Esophagus muscularis mucosa (tissue), 4 donors: Measurements from ENCODE around the gene TANC1.

Experiments
- EP300 ChIP-seq: sonication (generic); formaldehyde crosslinking; IDR thresholded peaks from one replicate; pipeline ENCODE4 v1.6.1; 2017; ENCODE audit warnings: antibody characterized with exemption
- POLR2A ChIP-seq: fragments of 450-650 bp; IDR thresholded peaks from one replicate; pipeline ENCODE4 v1.6.1; 2017; ENCODE audit warnings: antibody characterized with exemption, moderate library complexity, mild to moderate bottlenecking, low read depth
- TF ChIP-seq, protein P1 (sequence below), 3 experiments: fragments of 200-600 bp in 2 of 3; fragments of 450-650 bp in 1 of 3; sonication (generic) in 2 of 3; IDR thresholded peaks; one replicate each; pipeline ENCODE4 v1.5.1; 2017 to 2019; ENCODE audit warnings: antibody characterized with exemption in 3 of 3, mild to moderate bottlenecking in 2 of 3, moderate library complexity in 1 of 3

DNA sequence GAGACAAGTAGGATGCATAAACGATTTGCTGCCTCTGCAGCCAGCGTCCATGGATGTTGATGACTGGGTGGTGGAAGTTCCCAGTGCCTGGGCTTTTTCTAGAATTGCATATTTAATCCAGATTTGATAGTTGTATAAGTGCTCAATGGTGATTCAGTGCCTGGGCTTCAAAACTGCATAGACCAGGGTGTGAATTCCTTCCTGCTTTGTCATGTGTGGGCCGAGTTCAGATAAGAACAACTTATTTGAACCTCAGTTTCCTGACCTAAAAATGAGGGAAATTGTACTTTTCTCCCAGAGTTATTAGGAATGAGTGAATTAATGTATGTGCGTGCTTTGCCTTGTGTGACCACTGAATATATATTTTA is 163.5 kb downstream of the TANC1 start:
- TF ChIP-seq POLR2A (no peak), EP300 (no peak)
- TF ChIP-seq, protein P1, sequence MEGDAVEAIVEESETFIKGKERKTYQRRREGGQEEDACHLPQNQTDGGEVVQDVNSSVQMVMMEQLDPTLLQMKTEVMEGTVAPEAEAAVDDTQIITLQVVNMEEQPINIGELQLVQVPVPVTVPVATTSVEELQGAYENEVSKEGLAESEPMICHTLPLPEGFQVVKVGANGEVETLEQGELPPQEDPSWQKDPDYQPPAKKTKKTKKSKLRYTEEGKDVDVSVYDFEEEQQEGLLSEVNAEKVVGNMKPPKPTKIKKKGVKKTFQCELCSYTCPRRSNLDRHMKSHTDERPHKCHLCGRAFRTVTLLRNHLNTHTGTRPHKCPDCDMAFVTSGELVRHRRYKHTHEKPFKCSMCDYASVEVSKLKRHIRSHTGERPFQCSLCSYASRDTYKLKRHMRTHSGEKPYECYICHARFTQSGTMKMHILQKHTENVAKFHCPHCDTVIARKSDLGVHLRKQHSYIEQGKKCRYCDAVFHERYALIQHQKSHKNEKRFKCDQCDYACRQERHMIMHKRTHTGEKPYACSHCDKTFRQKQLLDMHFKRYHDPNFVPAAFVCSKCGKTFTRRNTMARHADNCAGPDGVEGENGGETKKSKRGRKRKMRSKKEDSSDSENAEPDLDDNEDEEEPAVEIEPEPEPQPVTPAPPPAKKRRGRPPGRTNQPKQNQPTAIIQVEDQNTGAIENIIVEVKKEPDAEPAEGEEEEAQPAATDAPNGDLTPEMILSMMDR (IDR thresholded peaks at IDR 0.05), result no peak
